Endometrium (tissue), 2 donors: Measurements from ENCODE around the gene KDM5C.

Source experiments
- FAIRE-seq: peaks from 2 replicates; lab custom pipeline; 2012; peaks lifted over from hg19 to GRCh38; lab: Jason Lieb, UNC
- donor health status: control.
- donor health status: control.

KDM5C gene

GRCh38 chrX:53250556-53250955, 25.5 kb upstream of the KDM5C start:
- FAIRE-seq: no peak

DNA sequence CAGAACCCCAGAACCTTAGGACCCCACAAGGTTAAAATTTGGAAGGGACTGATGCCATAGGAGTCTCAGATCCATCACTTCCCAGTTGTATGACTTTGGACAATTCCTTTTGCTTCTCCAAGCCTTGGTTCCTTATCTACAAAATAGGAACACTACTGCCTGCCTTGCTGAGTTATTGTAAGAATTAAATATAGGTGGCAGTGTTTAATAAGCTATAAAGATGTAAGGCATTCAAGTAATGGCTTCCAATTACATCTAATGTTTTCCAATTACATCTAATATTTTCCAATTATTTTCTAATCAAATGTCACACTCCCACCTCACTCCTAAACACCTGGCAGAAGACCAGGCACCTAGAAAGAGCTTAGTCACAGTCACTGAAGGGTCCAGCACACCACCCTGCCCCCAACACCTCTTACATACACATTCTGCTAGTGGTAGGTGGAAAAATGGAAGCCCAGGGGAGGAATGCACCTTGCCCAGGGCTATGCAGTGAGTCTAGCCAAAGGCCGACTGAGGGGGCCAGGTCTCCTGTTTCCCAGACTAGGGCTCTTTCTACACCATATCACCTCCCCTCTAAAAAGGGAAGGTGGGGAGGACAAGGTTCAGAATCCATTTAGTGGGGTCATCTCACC, 24.5 kb upstream of the KDM5C start:
- no peak for FAIRE-seq

- FAIRE-seq: no peak
Observed at GRCh38 chrX:53247928-53248327, 22.9 kb upstream of the KDM5C start.

DNA sequence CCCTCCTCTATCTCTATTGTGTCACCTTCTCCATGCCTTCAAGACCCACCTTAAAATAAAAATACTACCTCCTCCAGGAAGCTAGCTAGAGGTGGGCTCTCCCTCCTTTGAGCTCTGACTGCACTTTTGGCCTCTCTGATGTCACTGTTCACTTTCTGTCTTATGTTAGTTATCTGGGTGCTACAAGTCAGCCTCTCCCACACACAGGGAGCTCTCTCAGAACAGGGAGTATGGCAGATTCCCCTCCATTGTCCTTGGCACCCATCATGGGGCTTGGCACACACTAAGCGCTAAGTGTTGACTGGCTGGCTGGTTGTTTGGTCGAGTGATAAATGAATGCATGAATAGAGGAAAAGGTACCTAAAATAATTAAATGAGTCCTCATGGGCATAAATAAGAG, 21.2 kb upstream of the KDM5C start:
- no peak for FAIRE-seq

GRCh38 chrX:53244610-53245009, 19.6 kb upstream of the KDM5C start:
- no peak for FAIRE-seq

- no peak for FAIRE-seq
Observed at GRCh38 chrX:53242310-53242709, 17.3 kb upstream of the KDM5C start.

DNA sequence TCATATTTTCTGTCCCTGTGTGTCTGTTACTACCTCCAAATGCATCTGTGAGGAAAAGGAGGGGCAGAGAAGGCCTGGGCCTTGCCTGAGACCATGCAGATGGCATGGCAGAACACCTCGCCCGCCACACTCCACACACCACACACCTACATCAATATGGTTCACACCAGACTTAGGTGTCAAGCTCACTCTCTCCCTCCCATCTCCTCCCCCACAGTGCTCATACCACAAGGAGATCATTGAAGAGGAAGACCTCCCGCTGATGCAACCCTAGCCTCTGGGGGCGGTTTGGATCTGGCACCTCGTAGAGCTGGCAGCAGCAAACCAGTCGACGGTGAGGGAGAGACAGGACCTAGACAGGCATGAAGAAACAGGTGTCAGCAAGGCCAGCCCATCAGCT, 16.6 kb upstream of the KDM5C start:
- no peak for FAIRE-seq

DNA sequence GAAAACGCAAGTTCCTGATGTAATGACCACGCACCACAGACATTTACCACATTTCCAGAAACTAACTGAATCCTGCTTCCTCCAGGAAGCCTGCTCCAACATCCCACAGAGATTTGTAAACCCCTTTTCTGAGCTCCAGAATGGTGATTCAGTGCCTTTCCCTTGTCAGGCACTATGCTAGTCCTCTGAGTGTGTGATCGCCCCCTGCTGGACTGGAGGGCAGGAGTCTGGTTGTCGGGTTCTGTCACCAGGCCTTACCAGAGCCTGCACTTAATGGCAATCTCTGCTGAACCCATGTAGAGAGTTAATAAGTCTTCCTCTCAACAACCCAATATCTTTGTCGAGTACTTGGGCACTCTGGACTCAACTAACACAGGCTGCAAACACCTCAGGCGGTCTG, 14.5 kb upstream of the KDM5C start:
- FAIRE-seq: no peak

DNA sequence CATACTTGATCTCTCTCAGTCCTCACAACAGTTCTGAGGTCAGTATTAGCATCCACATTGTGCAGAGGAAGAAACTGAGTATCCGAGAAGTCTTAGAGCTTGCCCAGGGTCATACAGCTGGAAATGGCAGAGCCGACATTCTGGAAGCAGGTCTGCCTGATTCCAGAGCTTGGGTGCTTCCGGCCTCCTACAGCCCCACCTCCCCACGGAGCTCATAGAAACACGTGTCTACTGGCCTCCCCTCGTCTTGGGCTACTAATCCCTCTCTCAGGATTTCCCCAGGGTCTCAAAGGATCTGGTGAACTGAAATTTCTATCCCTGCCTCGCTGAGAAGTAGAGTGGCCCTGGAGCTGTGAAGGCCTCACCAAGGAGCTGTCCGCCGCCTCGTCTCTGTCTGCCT, 12.0 kb upstream of the KDM5C start:
- no peak for FAIRE-seq

DNA sequence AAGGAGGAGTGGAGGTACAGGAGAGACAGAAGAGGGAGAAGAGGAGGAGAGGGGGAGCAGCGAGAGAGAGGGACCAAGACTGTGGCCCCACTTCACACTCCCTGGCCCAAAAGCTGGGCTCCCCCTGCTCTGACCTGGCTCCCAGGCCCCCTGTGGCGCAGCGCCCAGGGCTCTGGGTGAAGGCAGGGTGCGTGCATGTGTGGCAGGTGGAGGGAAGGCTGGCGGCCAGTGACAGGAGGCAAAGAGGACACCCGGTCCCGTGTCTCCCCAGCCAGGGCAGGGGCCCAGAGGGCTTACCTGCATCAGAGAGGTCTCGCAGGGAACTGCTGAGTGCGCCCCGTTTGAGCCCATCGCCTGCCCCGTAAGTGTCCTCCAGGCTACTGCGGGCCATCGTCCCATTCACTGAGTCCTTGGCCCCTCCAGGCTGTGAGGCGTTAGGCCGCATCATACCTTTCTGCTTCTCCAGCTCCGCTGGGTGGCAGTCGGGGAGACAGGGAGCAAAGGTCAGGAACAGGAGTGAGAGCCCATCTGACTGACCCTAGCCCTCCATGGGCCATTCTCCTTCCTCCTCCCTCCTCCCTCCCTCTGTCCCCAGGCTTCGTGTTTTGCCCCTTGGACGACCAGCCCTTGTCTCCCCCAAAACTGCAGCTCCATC, 11.1 kb upstream of the KDM5C start:
- no peak for FAIRE-seq

DNA sequence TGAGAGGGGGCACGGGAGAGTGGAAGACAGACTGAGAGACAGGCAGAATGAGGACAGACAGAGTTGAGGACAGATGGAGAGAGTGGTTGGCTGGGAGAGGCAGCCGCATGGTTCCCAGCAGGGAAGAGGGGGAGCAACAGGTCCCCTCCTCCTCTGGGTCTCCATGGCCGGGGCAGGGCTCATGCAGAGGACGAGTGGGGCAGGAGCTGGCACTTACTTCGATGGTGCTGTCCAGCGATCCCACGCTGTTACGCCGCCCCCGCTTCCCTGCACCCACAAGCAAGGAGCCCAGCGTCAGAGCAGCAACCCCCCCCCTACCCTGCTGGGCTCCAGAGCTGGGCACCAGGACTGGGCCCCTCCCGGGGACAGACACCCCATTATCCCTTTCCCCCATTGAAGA, 10.6 kb upstream of the KDM5C start:
- no peak for FAIRE-seq

GRCh38 chrX:53234484-53234883, 9.5 kb upstream of the KDM5C start:
- no peak for FAIRE-seq

- no peak for FAIRE-seq
Observed at GRCh38 chrX:53233536-53233935, 8.5 kb upstream of the KDM5C start.

- FAIRE-seq: no peak
Observed at GRCh38 chrX:53230116-53230515, 5.1 kb upstream of the KDM5C start.

DNA sequence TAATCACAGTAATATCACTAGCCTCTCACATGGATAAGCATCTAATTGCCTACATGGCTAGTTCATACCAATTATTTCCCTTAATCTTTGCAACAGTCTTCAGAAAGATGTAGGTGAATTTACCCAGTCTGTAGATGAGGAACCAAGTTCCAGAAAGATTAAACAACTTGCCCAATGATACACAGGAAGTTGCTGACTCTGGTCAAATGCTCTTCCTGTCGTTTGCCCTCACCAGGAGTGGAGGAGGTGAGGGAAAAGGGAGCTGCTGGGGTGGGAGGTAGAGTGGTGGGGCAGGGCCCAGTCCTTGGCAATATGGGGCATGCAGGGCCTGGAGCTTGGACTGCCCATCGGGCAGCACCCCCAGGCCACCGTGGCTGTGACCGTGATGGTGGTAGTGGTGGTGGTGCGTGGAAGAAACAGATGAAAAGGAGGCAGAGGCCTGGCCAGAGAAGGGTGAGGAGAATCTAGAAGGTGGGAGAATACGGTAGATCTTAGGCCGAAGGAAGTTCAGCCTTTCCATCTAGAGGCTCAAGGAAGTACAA, 2.3 kb upstream of the KDM5C start:
- FAIRE-seq: no peak

GRCh38 chrX:53223955-53224859, 800 bp downstream of the KDM5C start:
- no peak for FAIRE-seq

DNA sequence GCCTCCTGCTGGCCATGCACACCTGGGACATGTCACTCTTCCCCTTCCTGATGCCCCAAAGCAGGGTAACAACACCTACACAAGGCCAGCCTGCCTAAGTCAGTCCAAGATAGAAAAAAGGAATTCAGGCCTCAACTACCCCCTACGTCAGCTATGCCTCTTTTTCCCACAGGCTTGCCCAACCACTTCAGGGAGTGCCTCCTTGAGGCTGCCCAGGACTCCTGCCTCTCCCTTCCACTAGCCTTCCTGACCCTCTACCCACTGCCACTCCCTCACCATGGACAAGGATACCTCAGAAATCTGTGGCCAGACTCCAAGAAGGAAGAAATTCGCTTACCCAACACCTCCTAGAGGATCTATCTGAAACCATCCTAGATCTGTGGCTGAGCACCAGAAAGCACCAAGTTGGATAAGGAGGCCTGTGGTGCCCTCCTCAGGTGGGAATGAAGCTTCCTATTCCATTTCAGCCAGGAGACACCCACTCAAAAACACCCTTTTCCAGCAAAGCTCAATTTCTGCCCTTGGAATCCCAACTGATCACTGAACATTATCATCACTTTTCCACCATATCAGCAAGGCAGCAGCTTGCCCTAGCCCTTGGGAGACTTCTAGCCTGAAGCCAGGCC, 1.8 kb downstream of the KDM5C start:
- no peak for FAIRE-seq

DNA sequence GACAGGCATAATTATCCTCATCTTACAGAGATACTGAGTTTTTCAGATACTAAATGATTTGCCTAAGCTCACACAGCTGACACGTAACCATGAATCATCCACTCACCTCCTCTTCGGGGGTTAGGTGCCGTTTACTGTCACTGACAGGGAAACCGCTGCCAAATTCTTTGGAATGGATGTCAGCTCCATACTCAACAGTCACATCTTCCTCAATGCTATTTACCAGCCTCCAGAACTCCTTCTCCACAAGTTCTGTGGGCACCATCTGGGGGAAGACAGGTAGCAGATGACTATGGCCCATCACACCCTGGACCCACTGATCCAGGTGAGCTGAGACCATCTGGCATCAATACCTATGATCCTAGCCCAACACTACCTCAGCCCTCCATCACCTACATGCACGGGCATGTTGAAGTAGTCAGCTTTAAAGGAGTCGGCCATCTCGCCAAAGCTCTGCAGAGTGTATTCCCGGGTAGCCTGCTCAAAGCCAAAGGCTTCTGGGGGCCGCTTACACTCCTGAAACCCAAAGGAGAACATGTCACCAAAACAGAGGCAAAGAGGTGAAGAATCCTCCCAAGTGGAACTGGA, 13.5 kb downstream of the KDM5C start:
- FAIRE-seq: no peak

DNA sequence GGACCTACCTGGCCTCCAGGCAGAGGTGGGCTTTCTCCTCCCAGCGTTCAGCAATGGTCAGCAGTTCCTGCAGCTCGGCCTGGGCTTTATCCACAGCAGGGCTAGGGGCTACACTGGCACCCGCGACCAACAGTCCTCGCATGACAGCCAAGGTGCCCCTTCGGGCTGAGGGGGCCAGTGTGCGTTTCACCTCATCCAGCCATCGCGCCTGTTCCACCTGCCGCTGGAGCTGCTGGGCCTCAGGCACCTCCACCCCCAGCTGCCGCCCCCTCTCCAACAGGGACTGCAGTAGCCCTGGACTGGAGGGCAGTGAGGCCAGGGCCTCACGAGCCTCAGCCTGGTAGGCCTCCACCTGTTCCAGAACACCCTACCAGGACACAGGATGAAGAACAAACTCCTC, 28.3 kb downstream of the KDM5C start:
- FAIRE-seq: no peak

GRCh38 chrX:53195401-53195800, 29.6 kb downstream of the KDM5C start:
- no peak for FAIRE-seq

DNA sequence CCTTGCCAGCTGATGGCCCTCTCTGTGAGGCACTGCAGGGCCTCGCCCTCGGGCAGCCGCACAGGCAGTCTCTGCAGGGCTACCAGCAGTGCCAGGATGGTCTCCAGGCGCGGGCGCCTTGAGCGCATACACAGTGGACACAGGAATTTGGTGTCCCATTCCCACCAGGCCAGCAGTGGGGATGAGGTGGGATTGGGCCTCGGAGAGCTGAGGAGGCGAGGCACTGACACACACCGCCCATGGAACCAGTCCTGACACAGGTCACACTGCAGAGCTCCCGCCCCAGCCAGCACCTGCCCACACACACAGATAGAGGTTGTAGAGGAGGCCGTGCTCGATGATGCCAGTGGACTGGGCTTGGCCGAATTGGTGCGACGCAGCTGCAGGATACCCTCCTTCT, 30.7 kb downstream of the KDM5C start:
- no peak for FAIRE-seq

GRCh38 chrX:53193093-53193492, 31.9 kb downstream of the KDM5C start:
- FAIRE-seq: no peak
